Left hindlimb (tissue), 1 donor: ENCODE measurements around the gene RACGAP1.
"Not testable (repeated sequence)": the region's sequence is repeated elsewhere in the genome, so short reads cannot be mapped to it uniquely, and the experiment has no call there.

Experiments used
- DNase-seq: peaks from one replicate; pipeline ENCODE4 v3.0.0-alpha.2; 2018

Gene RACGAP1

DNA sequence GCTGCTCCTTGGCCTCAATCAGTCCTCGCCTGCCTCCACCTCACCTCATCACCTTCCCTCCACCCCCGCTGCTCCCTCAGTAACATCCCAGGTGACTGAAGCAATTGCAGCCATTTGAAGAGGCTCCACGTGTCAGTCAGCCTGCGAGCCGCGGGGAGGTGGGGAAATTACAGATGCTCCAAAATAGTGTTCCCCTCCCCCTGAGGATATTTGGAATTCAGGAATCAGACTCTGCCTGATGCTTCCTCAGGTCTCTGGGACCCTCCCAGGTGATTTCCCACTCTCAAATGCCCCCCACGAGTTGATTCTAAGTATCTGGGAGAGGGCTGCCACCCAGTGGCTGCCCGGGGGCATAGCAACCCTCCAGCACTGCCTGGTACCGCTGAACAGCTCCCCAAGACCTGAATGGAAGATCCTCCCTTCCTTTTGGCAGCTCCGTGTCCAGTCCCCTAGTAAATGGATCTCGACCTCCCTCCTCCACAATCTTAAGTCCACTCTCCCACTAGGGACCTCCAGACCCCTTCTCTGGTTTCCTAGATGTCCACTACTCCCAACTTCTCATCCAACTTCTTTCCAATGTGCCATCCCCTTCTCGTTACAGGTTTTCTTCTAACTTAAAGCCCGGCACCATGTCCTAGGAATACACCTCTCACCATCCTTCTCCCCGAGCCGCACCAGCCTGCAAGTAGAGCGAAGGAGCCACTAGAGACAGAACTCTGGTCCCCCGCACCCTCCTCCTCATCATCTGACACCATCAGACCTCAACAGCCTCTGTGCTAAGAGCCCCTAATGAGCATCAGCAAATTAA lies 30.7 kb upstream of the RACGAP1 start:
- DNase-seq: no peak

DNA sequence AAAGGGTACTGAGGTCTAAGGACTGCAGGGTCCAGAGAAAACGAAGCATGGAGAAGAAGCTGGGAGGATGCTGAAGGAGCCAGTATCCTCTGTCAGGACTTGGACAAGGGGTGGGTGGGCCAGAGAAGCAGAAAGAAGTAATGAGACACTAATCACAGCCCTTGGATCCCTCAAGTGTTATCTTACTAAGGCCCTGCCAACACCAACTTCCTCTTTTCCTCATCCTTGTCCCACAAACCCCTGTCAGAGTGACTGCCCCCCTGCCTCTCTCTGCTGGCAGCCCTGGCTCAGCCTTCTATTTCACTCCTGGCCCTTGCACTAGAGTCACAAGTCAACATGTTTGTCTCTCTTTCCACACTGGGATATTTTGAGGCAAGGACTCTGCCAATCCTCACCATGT lies 28.3 kb upstream of the RACGAP1 start:
- no peak for DNase-seq

- DNase-seq: no peak
These were observed 27.7 kb upstream of the RACGAP1 start for GRCh38 chr12:50052964-50053363.

DNA sequence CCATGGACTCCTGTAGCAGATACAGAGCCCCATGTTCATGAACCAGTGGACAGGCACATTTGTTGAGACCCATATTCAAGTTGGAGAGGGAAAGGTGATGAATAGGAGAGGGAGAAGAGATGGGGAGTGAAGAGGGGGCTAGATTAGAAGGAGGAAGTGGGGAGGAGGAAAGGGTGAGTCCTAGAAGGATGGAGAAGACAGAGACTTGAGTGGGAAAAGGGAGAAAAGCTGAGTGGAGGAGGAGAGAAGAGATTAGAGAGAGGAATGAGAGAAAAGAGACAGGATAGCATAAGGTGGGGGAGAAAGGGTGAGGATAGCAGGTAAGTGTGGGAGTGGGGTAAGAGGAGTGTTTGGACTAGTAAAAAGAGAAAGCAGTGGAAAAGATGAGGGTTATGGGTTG lies 27.2 kb upstream of the RACGAP1 start:
- DNase-seq: no peak

- DNase-seq: no peak
These were observed 26.0 kb upstream of the RACGAP1 start for GRCh38 chr12:50051101-50051806.

DNA sequence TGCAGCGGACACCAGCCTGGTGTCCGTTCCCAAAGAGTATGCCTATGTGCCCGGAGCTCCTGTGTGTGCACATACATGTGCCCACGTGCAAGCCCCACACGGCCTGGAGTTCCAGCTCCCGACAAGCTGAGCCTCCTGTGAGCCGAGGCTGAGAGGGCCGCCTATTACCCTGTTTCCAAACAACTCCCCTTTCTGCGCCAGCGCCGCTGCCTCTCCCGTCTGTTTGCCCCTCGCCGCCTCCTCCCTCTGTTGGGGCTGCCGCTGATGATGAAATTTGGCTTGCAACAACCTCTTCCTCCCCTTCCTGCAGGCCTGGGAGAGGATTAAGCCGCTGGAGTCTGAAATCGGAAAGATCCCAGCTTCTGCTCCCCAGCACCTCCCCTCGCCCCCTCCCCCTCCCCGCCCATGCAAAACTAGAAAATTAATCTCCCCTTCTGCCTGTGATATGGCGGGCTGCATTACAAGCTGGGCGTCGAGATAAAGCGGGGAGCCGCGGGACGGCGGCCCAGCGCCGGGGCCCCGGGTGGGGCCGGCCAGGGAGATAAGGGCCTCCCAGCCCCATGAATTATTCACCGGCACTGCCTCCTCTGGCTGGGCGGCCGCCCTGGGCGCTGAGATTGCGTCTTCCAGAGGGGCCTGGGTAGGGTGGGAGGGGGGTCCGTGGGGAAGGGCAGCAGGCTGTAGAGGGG lies 25.3 kb upstream of the RACGAP1 start:
- peak; percentile 77 for DNase-seq

DNA sequence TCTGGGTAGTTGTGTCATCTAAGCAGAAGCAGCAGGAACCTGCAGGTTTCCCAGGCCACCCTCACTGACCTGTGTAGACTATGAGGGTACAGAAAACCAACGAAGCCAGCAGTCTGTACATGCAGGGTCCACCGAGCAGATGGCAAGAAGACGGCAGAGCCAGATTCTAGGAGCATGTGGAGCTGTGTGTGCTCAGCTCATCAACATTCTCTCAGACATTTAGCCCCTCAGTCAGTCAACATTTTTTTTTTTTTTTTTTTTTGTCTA lies 24.8 kb upstream of the RACGAP1 start:
- DNase-seq: no peak

DNA sequence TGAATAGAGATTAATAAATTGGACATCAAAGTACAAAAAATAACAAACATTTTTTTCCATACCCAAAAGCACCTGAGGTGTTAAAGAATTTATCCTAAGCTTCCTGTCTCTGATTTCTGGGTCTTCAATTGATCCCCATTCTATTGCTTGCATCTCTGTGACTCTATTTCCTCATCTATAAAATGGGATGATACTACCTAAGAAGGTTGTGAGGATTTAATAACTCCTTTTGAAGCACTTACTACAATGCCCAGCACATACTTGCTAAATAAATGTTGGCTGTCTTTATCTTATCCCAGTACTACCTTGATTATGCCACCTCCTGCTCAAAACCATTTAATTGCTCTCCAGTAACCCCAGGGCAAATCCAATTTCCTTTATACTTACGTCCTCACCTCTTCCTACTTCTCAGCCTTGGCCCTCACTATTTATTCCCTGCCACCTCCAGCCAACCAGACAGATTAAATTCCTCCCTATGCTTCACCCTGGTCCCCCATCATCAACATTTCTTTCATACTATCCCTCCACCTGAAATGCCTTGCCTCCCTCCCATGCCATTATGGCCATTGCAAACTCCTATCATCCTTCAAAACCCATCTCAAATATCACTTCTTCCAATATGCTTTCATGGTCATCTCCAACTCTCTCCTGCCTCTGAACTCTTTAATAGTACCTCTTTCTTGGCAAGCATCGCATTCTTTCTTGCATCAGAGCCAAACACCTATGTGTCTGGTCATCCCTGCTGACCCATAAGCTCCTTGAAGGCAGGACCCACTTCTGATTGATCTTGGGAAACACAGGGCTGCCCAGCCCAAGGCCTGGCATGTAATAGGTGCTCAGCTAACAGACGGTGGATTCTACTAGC lies 24.2 kb upstream of the RACGAP1 start:
- no peak for DNase-seq

DNA sequence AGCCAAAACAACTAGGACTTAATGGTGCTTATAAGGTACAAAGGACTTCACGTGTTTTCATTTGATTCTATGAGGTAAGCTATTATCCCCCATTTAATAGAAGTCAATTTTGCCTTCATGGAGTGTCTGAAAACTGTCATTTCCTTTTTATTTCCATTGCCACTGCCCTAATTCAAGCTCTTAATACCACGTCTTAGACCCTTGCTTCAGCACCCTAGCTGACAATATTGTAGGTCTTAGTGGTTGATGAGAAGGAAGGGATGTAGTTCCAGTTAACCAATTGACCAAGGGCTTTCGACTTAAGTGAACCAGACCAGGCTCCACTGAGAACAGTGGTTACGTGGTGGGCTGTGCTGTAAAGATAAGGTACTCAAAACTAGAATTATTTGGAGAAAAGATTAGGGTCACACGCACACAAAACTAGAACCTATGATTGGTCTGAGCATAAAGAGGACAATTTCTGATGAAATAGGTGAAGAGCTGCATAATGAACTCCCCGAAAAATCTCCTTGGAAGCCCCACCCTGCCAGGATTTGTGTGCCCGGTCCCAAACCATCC lies 22.5 kb upstream of the RACGAP1 start:
- DNase-seq: no peak

GRCh38 chr12:50043854-50044253 lies 18.6 kb upstream of the RACGAP1 start:
- no peak for DNase-seq

- no peak for DNase-seq
These were observed 18.0 kb upstream of the RACGAP1 start for GRCh38 chr12:50043308-50043707.

- DNase-seq: no peak
These were observed 17.4 kb upstream of the RACGAP1 start for GRCh38 chr12:50042693-50043092.

DNA sequence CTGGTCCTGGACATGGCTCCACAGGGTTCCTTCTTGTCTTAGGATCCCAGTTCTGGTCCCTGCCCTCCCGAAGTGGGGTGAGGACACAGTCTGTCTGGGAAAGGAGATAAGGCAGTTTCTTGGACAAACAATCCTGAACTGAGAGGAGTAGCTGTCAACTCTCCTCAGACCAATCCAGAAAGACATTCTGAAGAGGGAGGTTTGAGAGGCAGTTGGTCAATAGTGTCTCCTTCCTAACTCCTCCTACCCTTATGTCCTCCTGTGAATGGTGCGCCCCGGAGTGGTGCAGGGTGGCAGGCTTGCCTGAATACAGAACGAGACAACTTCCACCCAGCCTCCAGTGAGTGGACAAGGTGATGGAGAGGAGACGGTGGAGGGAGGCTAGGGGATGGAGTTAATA lies 16.7 kb upstream of the RACGAP1 start:
- DNase-seq: no peak

- DNase-seq: no peak
These were observed 16.0 kb upstream of the RACGAP1 start for GRCh38 chr12:50041062-50041860.

- no peak for DNase-seq
These were observed 15.4 kb upstream of the RACGAP1 start for GRCh38 chr12:50040657-50041056.

DNA sequence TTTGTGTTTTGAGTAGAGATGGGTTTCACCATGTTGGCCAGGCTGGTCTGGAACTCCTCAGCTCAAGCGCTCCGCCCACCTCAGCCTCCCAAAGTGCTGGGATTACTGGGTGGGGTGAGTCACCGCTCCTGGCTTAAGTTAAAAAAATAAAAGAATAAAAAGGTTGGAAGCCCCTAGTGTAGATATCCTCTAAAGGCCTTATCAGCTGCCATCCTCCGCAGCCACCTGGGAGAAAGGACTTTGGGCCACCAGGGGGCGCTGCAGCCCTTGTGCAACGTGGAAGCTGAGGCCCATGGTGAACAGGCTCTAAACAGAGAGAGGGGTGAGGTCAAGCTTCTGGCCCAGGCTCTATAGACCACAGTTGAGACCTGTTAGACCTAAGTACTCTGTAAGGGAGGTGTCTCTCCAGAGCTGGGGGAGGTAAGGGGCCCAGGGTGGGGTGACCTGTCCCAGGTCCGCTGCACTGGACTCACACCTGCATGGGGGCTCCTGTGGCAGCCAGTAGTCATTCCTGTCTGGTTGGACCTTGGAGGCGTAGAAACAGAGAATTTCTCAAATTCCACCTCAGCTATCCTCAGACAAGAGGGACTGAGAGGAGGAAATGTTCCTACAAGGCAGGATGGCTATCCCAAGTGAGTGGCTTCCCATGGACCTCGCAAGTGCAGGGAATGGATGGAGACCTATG lies 14.0 kb upstream of the RACGAP1 start:
- peak; percentile 78 for DNase-seq

DNA sequence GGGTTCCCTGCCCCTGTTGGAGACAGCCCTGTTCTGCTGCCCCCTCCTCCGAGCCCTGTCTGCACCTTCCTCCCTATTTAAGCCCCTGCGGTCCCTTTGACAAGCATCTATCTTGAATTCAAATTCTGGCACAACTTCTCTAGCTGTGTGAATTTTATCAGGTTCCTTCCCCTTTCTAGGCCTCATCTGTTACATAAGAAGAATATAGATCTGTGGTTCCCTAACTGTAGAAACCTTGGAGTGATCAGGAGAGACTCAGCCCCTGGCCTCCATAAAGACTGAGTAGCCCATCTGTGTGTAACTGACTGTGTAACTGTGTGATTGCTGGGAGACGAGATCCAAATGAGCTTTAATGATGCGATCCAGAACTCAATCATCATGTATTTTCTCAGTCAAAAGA lies 13.0 kb upstream of the RACGAP1 start:
- DNase-seq: no peak

- no peak for DNase-seq
These were observed 7.7 kb upstream of the RACGAP1 start for GRCh38 chr12:50032854-50033581.

DNA sequence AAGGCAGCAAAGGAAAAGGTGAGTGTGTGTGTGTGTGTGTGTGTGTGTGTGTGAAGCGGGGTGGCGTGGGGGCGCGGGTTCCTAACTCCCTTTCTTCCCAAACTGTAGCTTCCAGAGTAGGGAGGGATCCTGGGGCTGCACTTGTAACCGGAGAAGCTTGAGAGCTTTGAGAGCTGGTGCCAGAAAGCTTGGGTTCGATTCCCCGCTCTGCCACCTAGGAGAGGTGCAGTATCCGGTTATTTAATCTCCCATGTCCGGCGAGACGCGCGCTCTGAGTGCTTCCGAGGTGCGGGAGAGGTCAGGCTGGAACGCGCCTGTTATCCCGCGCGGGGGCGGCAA lies 7.2 kb upstream of the RACGAP1 start:
- no peak for DNase-seq

- not testable (repeated sequence) for DNase-seq
These were observed 5.2 kb upstream of the RACGAP1 start for GRCh38 chr12:50030449-50030848.

DNA sequence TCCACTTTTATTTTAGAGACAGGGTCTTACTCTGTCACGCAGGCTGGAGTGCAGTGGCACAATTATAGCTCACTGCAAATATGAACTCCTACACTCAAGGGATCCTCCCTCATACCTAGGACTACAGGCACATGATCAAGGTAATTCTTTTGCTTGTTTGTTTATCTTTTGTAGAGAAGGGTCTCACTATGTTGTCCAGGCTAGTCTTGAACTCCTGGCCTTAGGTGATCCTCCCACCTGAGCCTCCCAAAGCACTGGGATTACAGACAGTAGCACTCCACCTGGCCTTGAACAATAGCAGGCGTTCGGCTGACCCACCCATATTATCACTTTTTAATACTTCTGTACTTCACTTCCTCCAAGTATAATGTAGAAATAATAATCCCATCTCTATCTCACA lies 1.4 kb upstream of the RACGAP1 start:
- DNase-seq: no peak
